Transverse colon (tissue), 3 donors: Measurements from ENCODE around the gene NFASC.

Experiments
- POLR2A ChIP-seq: fragments of 450-650 bp; IDR thresholded peaks from one replicate; pipeline ENCODE4 v1.6.1; 2016; ENCODE audit warnings: antibody characterized with exemption, mild to moderate bottlenecking, moderate library complexity
- TF ChIP-seq, protein P1 (sequence below), 5 experiments: fragments of 200-600 bp in 3 of 5; fragments of 450-650 bp in 2 of 5; sonication (generic) in 3 of 5; IDR thresholded peaks; 1 replicate in 2 of 5; 2 replicates in 3 of 5; pipeline ENCODE4 v1.5.1; 2016 to 2017; ENCODE audit warnings: antibody characterized with exemption in 5 of 5, inconsistent platforms in 3 of 5, mild to moderate bottlenecking in 2 of 5, moderate library complexity in 1 of 5

DNA sequence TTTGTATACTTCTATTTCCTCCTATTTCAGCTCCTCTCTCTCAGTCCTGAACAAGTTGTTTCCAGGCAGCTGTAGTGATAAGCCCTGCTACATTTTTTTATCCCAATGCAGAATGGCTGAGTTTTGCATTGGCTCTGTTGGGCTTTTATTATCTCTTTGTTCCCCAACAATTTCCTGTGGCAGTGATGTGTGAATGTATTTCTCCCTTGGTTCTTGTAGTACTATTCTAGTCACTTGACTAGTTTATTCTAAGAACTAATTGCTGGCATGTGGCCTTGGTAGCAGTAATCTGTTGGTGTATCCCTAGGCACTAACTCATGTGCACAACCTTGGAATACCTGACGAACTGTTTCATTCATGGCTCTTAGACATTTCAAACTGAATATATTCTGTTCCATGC, 60.7 kb downstream of the NFASC start:
- no peak for TF ChIP-seq POLR2A
- TF ChIP-seq, protein P1, sequence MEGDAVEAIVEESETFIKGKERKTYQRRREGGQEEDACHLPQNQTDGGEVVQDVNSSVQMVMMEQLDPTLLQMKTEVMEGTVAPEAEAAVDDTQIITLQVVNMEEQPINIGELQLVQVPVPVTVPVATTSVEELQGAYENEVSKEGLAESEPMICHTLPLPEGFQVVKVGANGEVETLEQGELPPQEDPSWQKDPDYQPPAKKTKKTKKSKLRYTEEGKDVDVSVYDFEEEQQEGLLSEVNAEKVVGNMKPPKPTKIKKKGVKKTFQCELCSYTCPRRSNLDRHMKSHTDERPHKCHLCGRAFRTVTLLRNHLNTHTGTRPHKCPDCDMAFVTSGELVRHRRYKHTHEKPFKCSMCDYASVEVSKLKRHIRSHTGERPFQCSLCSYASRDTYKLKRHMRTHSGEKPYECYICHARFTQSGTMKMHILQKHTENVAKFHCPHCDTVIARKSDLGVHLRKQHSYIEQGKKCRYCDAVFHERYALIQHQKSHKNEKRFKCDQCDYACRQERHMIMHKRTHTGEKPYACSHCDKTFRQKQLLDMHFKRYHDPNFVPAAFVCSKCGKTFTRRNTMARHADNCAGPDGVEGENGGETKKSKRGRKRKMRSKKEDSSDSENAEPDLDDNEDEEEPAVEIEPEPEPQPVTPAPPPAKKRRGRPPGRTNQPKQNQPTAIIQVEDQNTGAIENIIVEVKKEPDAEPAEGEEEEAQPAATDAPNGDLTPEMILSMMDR (IDR thresholded peaks at IDR 0.05): no peak
